ENCODE results near the gene MRPL53. TPM values are rescaled to one million over a fixed set of nuclear protein-coding genes. Genes with fewer than 3 reads are reported as not detected.

MRPL53 gene
- polyA plus RNA-seq, 3 donors, result 37.1 to 43.6 (median 38.9) TPM

DNA sequence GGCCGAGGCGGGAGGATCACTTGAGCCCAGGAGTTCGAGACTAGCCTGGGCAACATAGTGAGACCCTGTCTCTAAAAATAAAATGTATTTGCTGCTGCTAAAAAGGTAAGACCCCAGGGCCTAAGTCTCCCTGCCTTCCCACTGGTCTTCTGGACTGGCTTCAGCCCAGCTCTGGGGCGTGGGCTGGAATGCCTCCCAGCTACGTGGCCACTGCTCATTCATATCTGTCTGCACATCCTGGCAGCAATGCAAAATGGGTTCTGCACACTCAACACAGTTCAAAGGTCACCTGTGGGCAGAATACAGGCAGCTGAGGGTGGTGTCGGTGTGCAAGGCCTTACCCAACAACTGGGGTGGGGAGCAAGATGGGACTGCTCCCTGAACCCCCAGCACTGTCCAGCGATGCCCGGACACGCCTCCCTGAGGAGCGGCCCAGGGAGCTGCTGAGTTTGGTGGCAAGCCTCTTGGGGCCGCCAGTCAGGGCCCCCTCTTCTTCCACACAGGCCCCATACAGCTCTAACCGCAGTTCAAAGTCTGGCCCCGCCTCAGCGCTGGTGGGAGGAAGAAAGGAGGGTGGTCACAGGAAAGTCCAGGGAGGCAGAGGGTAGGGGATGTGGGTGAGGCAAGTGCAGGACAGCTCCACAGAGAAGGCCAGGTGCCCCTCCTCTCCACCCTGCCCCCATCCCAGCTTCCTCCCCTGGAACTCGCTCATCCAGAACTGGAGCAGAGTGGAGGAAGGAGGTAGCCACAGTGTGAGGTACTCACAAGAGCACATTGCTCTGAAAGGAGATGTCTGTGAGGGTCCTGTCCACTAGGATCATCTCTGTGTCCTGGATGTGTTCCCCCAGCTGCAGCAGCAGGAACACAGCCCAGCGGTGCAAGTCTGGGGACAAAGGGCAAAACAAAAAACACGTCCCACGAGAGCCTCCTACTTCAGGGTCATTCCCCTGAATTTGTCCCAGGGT is 42.7 kb downstream of the MRPL53 start:
- DNase-seq (ENCODE audit: low read depth in 3 of 3, low spot score in 2 of 3), result no peak

DNA sequence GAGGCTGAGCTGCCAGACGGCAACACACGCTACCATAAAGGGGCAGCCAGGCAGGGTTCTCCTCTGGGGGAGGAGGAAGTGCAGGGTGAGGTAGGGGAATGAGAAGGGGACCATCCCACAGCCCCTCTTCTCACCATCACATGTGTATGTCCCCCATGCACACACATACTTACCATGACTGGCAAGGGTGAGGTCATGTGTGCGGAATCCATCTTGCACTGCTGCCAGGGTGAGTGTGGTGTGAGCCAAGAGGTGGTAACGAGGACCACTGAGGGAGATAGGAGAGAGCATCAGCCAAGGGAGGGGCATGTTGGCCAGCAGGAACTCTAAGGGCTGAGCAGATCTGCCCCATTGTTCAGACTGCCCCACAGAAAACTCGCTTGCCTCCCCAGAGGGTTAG is 43.8 kb downstream of the MRPL53 start:
- DNase-seq (ENCODE audit: low read depth in 3 of 3, low spot score in 2 of 3), result no peak

DNA sequence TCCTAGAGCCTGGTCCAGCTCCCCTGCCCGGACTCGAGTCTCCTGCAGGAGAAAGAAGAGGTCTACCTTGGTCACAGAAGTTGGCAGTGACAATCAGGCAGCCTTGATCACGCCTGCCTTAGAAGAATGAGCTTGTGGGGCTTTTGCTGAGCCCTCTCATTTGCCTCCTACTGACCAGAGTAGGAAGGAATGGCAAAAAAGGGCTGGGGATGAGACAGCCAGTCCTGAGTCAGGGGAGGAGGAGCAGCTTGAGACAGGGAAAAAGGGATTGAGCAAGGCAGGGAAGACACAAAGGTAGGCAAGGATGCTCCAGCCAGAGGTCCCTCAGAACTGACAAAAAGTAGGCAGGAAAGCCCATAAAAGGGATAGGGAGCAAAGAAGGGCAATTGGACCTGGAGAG is 44.9 kb downstream of the MRPL53 start:
- DNase-seq (ENCODE audit: low read depth in 3 of 3, low spot score in 2 of 3), result no peak

DNA sequence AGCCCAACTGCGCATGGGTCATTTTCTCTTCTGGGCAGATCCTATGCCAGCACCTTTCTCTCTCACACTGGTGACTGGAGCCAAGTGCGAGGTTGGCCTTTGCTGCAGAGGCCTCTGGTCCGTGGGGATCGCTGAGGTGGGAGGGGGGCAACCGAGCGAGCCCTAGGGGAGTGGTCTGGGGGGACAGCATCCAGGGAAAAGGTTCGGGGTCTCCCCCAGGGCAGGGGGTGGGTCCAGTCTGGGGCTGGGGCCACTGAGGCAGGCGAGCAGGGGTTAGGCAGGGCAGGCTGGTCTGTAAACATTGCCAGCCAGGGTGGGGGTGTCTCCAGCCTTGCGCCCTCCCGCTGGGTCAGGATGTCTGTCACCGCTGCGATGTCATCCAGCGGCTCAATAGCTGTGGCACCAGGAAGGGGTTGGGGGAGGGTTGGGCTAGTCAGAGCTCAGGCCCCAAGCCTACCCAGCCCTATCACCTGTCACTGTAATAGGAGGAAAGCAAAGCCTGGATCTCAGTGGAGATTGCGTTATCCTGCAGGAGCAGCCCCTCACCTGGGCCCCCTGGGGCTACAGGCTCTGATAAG is 46.2 kb downstream of the MRPL53 start:
- no peak for DNase-seq (ENCODE audit: low read depth in 3 of 3, low spot score in 2 of 3)

DNA sequence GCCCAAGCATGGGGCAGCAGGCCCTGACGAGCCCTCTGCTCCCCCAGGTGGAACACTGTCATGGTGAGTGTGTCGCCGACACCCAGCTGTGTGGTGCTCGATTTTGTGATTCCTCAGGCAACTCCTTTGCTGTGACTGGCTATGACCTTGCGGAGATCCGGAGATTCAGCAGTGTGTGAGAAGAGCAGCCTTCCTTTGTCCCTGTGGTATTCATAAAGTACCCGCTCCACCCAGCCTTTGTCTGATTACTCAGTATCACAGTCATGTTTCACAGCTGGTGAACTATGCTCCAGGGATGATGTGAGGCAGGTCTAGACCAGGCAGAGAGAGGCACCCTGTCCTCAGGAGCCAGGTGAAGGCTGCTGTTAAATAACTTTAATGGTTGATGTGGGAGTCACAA is 47.0 kb downstream of the MRPL53 start:
- DNase-seq (ENCODE audit: low read depth in 3 of 3, low spot score in 2 of 3), result no peak

DNA sequence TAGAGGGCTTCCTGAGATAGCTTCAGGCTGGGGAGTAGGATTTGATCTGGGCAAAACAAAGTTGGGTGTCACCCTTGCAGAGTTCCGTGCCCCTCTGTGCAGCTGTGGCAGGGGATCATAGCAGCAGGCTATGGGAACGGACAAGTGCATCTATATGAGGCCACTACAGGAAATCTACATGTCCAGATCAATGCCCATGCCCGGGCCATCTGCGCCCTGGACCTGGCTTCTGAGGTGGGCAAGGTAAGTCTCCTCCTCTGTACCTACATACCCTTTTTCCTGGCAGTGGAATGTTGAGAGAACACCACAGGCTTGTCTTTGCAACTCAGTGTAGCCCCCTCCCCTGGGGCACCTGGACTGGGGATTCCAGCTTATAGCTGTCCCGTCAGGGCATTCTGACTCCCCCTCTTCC is 47.5 kb downstream of the MRPL53 start:
- DNase-seq (ENCODE audit: low read depth in 3 of 3, low spot score in 2 of 3), result no peak

DNA sequence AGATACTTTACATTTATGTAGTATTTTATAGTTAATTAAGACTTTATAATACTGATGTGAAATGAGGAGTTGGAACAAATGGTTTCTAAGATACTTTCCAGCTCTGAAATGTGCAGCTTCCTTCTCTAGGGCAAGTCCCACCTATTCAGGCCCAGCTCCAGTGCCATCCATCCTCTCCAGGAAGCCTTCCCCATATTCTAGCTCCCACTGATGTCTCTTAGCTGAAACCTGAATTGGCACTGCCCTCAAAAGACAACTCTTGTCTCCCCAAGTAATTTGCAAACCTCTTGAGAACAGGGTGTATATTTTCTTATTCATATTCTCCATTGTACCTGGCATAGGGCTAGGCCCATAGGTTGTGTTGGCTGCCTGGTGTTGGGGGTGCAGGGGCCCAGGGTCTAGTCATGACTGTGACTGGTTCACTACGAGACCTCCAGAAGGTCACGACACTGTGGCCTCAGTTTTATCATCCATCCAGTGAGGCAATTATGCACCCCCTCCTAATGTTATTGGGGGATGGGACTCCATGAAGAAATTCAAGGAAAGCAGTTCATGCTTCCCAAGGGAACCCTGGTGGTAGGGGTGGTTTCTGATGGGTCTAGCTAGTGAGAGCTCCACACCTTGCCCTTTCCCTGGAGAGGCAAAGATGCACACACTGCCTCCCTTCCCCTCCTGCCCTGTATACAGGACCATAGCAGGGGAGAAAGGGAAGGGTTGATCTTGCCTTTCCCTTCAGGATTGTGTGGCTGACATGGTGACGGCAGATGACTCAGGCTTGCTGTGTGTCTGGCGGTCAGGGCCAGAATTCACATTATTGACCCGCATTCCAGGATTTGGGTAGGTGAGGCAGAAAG is 48.1 kb downstream of the MRPL53 start:
- no peak for DNase-seq (ENCODE audit: low read depth in 3 of 3, low spot score in 2 of 3)

DNA sequence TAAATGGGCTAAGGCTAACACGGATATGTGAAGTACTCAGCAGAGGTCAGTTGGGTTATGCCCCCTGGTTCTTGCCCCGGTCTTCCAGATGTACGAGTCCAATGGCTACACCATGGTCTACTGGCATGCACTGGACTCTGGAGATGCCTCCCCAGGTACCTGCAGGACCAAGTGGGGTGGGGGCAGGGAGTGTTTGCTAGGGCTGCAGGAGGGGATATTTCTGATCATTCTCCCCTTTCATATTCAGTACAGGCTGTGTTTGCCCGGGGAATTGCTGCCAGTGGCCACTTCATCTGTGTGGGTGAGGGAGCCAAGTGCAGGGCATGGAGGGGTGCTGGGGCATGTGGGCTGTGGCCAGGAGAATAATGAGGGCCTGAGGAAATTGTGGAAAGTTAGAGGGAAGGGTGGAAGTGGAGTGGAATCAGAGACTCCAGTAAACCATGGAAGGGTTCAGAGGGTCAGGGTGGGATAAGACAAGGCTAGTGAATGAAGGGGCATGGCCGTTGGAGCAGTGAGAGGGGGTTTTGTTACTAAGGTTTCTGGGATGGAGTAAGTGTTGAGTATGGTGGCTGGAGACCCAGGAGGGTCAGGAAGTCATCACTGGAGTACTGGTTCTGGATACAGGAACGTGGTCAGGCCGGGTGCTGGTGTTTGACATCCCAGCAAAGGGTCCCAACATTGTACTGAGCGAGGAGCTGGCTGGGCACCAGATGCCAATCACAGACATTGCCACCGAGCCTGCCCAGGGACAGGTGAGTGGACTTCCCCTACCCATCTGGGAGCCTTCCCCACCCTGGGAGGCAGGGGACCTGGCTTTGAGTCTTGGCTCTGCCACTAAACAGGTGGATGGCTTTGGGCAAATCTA is 49.0 kb downstream of the MRPL53 start:
- DNase-seq (ENCODE audit: low read depth in 3 of 3, low spot score in 2 of 3), result no peak

Other genes with a start within 250 kb of the MRPL53 start
- gene SLC4A5, start 129.3 kb downstream of the MRPL53 start, polyA plus RNA-seq (ENCODE audit: insufficient read length in 3 of 3), result 1 to 10 TPM; 1.4 to 2.2 (median 2.2) TPM
- gene DCTN1, start 92.4 kb downstream of the MRPL53 start, polyA plus RNA-seq (ENCODE audit: insufficient read length in 3 of 3), result 100 to 1,000 TPM; 137 to 143 (median 140) TPM
- gene C2orf81, start 51.1 kb downstream of the MRPL53 start, polyA plus RNA-seq (ENCODE audit: insufficient read length in 3 of 3), result 1 to 10 TPM; 4.4 to 6.6 (median 5.7) TPM
- gene WDR54, start 51.0 kb downstream of the MRPL53 start, polyA plus RNA-seq (ENCODE audit: insufficient read length in 3 of 3), result 10 to 100 TPM; 35.9 to 40.2 (median 36.5) TPM
- 10 to 100 TPM; 55.3 to 59.0 (median 55.9) TPM for gene RTKN, start 30.7 kb downstream of the MRPL53 start, polyA plus RNA-seq (ENCODE audit: insufficient read length in 3 of 3)
- gene INO80B, start 17.6 kb downstream of the MRPL53 start, polyA plus RNA-seq (ENCODE audit: insufficient read length in 3 of 3), result 10 to 100 TPM; 14.6 to 29.6 (median 24.2) TPM
- gene WBP1, start 14.2 kb downstream of the MRPL53 start, polyA plus RNA-seq (ENCODE audit: insufficient read length in 3 of 3), result 100 to 1,000 TPM in 1 of 3 donors, 10 to 100 TPM in 2; 90.1 to 101 (median 96.6) TPM
- 10 to 100 TPM; 43.6 to 56.1 (median 47.2) TPM for gene MOGS, start 7.3 kb downstream of the MRPL53 start, polyA plus RNA-seq (ENCODE audit: insufficient read length in 3 of 3)
- 10 to 100 TPM in 2 of 3 donors, 1 to 10 TPM in 1; 7.7 to 10.6 (median 10.1) TPM for gene CCDC142, start 10.3 kb upstream of the MRPL53 start, polyA plus RNA-seq (ENCODE audit: insufficient read length in 3 of 3)
- gene TTC31, start 10.4 kb upstream of the MRPL53 start, polyA plus RNA-seq (ENCODE audit: insufficient read length in 3 of 3), result 10 to 100 TPM; 24.4 to 26.6 (median 24.9) TPM
- 1 to 10 TPM; 1.4 to 3.5 (median 1.7) TPM for gene LBX2, start 26.9 kb upstream of the MRPL53 start, polyA plus RNA-seq (ENCODE audit: insufficient read length in 3 of 3)
- gene PCGF1, start 35.0 kb upstream of the MRPL53 start, polyA plus RNA-seq (ENCODE audit: insufficient read length in 3 of 3), result 10 to 100 TPM; 27.6 to 27.8 (median 27.6) TPM
- under 1 TPM in 1 of 3 donors, not detected in 2; 0.06 TPM for gene TLX2, start 41.8 kb upstream of the MRPL53 start, polyA plus RNA-seq (ENCODE audit: insufficient read length in 3 of 3)
- gene DQX1, start 53.6 kb upstream of the MRPL53 start, polyA plus RNA-seq (ENCODE audit: insufficient read length in 3 of 3), result under 1 TPM; 0.08 to 0.18 (median 0.12) TPM
- 10 to 100 TPM; 92.5 to 99.8 (median 97.0) TPM for gene AUP1, start 57.0 kb upstream of the MRPL53 start, polyA plus RNA-seq (ENCODE audit: insufficient read length in 3 of 3)
- gene HTRA2, start 57.3 kb upstream of the MRPL53 start, polyA plus RNA-seq (ENCODE audit: insufficient read length in 3 of 3), result 10 to 100 TPM; 32.3 to 35.8 (median 33.1) TPM
- gene LOXL3, start 81.3 kb upstream of the MRPL53 start, polyA plus RNA-seq (ENCODE audit: insufficient read length in 3 of 3), result 1 to 10 TPM; 9.2 to 9.9 (median 9.8) TPM
- 1 to 10 TPM; 8.0 to 9.8 (median 8.6) TPM for gene DOK1, start 82.0 kb upstream of the MRPL53 start, polyA plus RNA-seq (ENCODE audit: insufficient read length in 3 of 3)
- gene M1AP, start 175.7 kb upstream of the MRPL53 start, polyA plus RNA-seq (ENCODE audit: insufficient read length in 3 of 3), result under 1 TPM; 0.57 to 0.72 (median 0.71) TPM
- gene SEMA4F, start 181.6 kb upstream of the MRPL53 start, polyA plus RNA-seq (ENCODE audit: insufficient read length in 3 of 3), result 1 to 10 TPM; 5.7 to 6.5 (median 5.8) TPM